GM12878 (cell line): ENCODE results near the gene ZNF839. TPM values are rescaled to one million over a fixed set of nuclear protein-coding genes. Genes with fewer than 3 reads are reported as not detected.

Experiments used
- ATAC-seq: fragments of 200-7000 bp; cut with Tn5 transposase; 3 replicates; pipeline ENCODE4 v1.9.1; 2020; ENCODE audit warnings: mild to moderate bottlenecking, moderate library complexity
- BruUV-seq: library from RNA; stranded (reverse); fragments of 400-500 nt; replicated peaks from 2 replicates; lab custom pipeline; 2021; lab: Mats Ljungman, UMichigan
- CTCF ChIA-PET: fragments of 300-600 bp; sonication (Branson Sonifier 250); formaldehyde crosslinking; extraction: SDS; loops from one replicate; lab custom pipeline; 2021; ENCODE audit warnings: inconsistent platforms; lab: Yijun Ruan, JAX
- POLR2A ChIA-PET: fragments of 350-600 bp; formaldehyde crosslinking; extraction: SDS; loops from one replicate; lab custom pipeline; 2021; ENCODE audit warnings: inconsistent platforms; lab: Charles Lee
- RAD21 ChIA-PET: fragments of 300-600 bp; sonication (Branson Sonifier 250); formaldehyde crosslinking; loops from one replicate; lab custom pipeline; 2023; ENCODE audit warnings: antibody characterized with exemption; ENCODE audit not compliant: unreplicated experiment; lab: Charles Lee
- SMC1A ChIA-PET: fragments of 300-600 bp; sonication (Branson Sonifier 250); formaldehyde crosslinking; loops from one replicate; lab custom pipeline; 2023; ENCODE audit not compliant: unreplicated experiment, uncharacterized antibody; lab: Charles Lee
- DNase-seq: peaks from one replicate; pipeline ENCODE4 v3.0.0-alpha.2; 2011; ENCODE audit warnings: low read depth, low spot score
- FAIRE-seq: peaks from 3 replicates; lab custom pipeline; 2011; peaks lifted over from hg19 to GRCh38; lab: Jason Lieb, UNC
- H2AFZ ChIP-seq: 2 replicates; pipeline ENCODE4 v1.6.0; 2011; ENCODE audit warnings: low read depth, low read length, control low read depth; ENCODE audit not compliant: control insufficient read depth
- H3K27ac ChIP-seq: 2 replicates; pipeline ENCODE4 v1.5.1; 2011; ENCODE audit warnings: control low read depth; ENCODE audit not compliant: control insufficient read depth, insufficient read depth
- H3K27me3 ChIP-seq, 2 experiments: replicated peaks in 1 of 2; 2 replicates each; pipeline versions ENCODE4 v1.6.0 to v1.6.1; 2011; ENCODE audit warnings: low read length in 1 of 2; ENCODE audit not compliant: control insufficient read depth in 2 of 2, insufficient read depth in 2 of 2
- H3K36me3 ChIP-seq, 2 experiments: 2 replicates each; pipeline ENCODE4 v1.5.1; 2011; ENCODE audit warnings: low read length in 1 of 2; ENCODE audit not compliant: control insufficient read depth in 2 of 2, insufficient read depth in 2 of 2
- H3K4me1 ChIP-seq: 2 replicates; pipeline ENCODE4 v1.6.1; 2011; ENCODE audit warnings: mild to moderate bottlenecking, low read length, moderate library complexity, mixed read lengths; ENCODE audit not compliant: control insufficient read depth, insufficient read depth
- H3K4me2 ChIP-seq: 2 replicates; pipeline ENCODE4 v1.6.0; 2011; ENCODE audit warnings: control low read depth; ENCODE audit not compliant: control insufficient read depth, insufficient read depth
- H3K4me3 ChIP-seq: fragments of 200-600 bp; sonication (generic); 2 replicates; pipeline ENCODE4 v1.5.1; 2016
- H3K79me2 ChIP-seq: 2 replicates; pipeline ENCODE4 v1.6.0; 2011; ENCODE audit warnings: low read length; ENCODE audit not compliant: control insufficient read depth, insufficient read depth
- H3K9ac ChIP-seq: 2 replicates; pipeline ENCODE4 v1.8.0; 2011; ENCODE audit warnings: low read length, control low read depth, mixed read lengths; ENCODE audit not compliant: control insufficient read depth, insufficient read depth
- H3K9me3 ChIP-seq: replicated peaks from 3 replicates; pipeline ENCODE4 v1.5.1; 2011; ENCODE audit warnings: mild to moderate bottlenecking, low read length; ENCODE audit not compliant: control insufficient read depth, insufficient read depth
- H4K20me1 ChIP-seq: 2 replicates; pipeline ENCODE4 v1.6.0; 2011; ENCODE audit not compliant: control insufficient read depth, insufficient read depth
- BRCA1 ChIP-seq: IDR thresholded peaks from 2 replicates; pipeline ENCODE4 v1.6.1; 2011; ENCODE audit warnings: low read depth, low read length, improper control_type of control experiment
- ESRRA ChIP-seq: IDR thresholded peaks from 2 replicates; pipeline ENCODE4 v1.6.1; 2012; ENCODE audit warnings: mild to moderate bottlenecking, low read length, improper control_type of control experiment
- KDM1A ChIP-seq: fragments of 200-600 bp; sonication (generic); IDR thresholded peaks from 2 replicates; pipeline ENCODE4 v1.6.1; 2016; ENCODE audit warnings: borderline replicate concordance
- RAD21 ChIP-seq: IDR thresholded peaks from 2 replicates; pipeline ENCODE4 v1.6.1; 2011; ENCODE audit warnings: mild to moderate bottlenecking, low read depth, low read length, moderate library complexity; ENCODE audit not compliant: insufficient read depth
- SIN3A ChIP-seq: IDR thresholded peaks from 2 replicates; pipeline ENCODE4 v1.6.1; 2012; ENCODE audit warnings: low read depth, low read length, improper control_type of control experiment
- YBX1 ChIP-seq: fragments of 450-650 bp; IDR thresholded peaks from 2 replicates; pipeline ENCODE4 v1.6.1; 2016; ENCODE audit warnings: antibody characterized with exemption
- ZBTB4 ChIP-seq: fragments of 450-650 bp; formaldehyde crosslinking; IDR thresholded peaks from 2 replicates; pipeline ENCODE4 v1.4.0; 2022; ENCODE audit warnings: mild to moderate bottlenecking, moderate library complexity
- ZNF384 ChIP-seq: IDR thresholded peaks from 2 replicates; pipeline ENCODE4 v1.6.1; 2012; ENCODE audit warnings: low read depth, mild to moderate bottlenecking, low read length, improper control_type of control experiment, borderline replicate concordance
- ZSCAN29 ChIP-seq: fragments of 450-650 bp; IDR thresholded peaks from 2 replicates; pipeline ENCODE4 v1.6.1; 2017; ENCODE audit warnings: mild to moderate bottlenecking, moderate library complexity
- WGBS: methylation state at CpG from one replicate; pipeline ENCODE4 v1.1.6; 2016; ENCODE audit warnings: low lambda C conversion rate; ENCODE audit not compliant: insufficient replicate concordance, insufficient coverage; ENCODE audit errors: missing lambda C conversion rate; 5-methylcytosine and 5-hydroxymethylcytosine counted together
- in situ Hi-C: fragments of 300-500 bp; cut with MboI; formaldehyde crosslinking; loops from 9 replicates; pipeline ENCODE4 v1.14.3; 2018; ENCODE audit warnings: mixed read lengths
- intact Hi-C: fragments of 100-400 bp; cut with micrococcal nuclease; formaldehyde crosslinking; loops from one replicate; pipeline ENCODE4 v1.14.2; 2022; ENCODE audit not compliant: unreplicated experiment
- polyA plus RNA-seq, 11 experiments: library from polyadenylated mRNA; depleted of rRNA in 4 of 11; unstranded in 6 of 11; stranded (reverse) in 5 of 11; fragments of >200 nt; fragmentation: Nextera tagmentation in 4 of 11; fragmentation: Illumina TruSeq in 1 of 11; extraction: Ambion mirVana in 4 of 11; extraction: Trizol in 1 of 11; gene quantifications; 1 replicate in 1 of 11; 2 replicates in 10 of 11; pipeline versions ENCODE4 v1.2.1 to v1.2.3, GENCODE V29; 2011 to 2016; ENCODE audit warnings: inconsistent platforms in 2 of 11, missing spikeins in 2 of 11, low read depth in 1 of 11
- total RNA-seq, 4 experiments: library from RNA; depleted of rRNA in 3 of 4; stranded (reverse); fragments of >200 nt in 3 of 4; fragmentation: Illumina TruSeq in 1 of 4; extraction: Trizol in 1 of 4; gene quantifications; 2 replicates each; pipeline versions ENCODE4 v1.2.1 to v1.2.3, GENCODE V29; 2013 to 2021
- TF ChIP-seq, protein P1 (sequence below): fragments of 450-650 bp; IDR thresholded peaks from 2 replicates; pipeline ENCODE4 v1.6.1; 2018; ENCODE audit warnings: mild to moderate bottlenecking, low read depth, moderate library complexity; ENCODE audit not compliant: partially characterized antibody

Gene ZNF839
- total and polyA plus RNA-seq, 10 of the 15 experiments (the other 5 are each of a cell fraction or from before 2014, with no cell fraction given) = 1.4 to 14.4 (median 8.6) TPM

DNA sequence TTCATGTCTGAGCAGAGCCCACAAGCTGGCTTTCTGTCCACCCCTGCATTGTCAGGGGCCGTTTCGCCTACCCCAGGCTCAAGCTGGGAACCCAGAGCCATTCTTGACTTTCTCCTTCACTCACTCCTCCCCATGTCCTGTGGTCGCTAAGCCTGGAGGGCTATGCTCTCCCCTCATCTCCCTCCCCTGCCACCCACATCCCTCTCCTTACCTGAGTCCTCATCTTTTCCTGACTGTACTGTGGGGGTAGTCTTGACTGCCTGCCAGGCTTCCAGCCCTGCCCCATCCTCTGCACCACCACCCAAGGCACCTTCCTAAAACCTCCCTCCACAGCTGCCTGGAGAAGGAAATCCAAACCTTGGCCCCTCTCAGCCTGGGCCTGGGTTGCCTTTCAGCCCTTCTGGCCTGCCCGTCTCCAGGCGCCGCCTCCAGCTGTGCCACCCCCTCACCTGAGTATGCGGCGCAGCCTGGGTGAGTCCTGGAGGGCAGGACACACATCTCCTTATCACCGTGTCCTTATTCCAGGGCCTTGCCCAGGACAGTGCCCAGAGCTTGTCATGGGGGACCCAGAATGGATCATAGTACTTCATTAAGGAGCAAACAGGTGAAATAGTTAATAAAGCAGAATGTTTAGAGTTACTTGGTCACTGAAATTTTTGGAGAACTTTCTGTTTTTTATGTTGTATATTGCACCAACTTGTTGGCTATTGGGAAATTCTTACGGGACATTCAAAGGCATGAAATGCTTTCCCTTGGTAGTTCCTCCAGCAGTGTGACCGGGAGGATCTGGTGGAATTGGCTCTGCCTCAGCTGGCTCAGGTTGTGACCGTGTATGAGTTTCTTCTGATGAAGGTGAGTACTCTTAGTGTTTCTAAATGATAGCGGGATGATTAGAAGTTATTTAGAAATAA, 14.5 kb downstream of the ZNF839 start:
- RAD21 ChIA-PET = no interaction called here
- H3K9me3 ChIP-seq = no peaks in the 10 kb centered on the region
- WGBS = 98% methylated on average over 13 of the region's 13 CpGs
- H3K4me2 ChIP-seq = no peak overlapping the region
- ATAC-seq = no peak
- SMC1A ChIA-PET = no interaction called here
- POLR2A ChIA-PET = interaction anchor here (1.0 kb wide), 1 partner anchor 15 kb away, joined by 4 read pairs; no protein-coding TSS in a partner anchor
- no peak overlapping the region for H3K4me3 ChIP-seq
- H3K27ac ChIP-seq = no peak overlapping the region
- DNase-seq = no peak
- BruUV-seq = no TSS peak
- intact Hi-C loops (no loop called here), in situ Hi-C loops (no loop called here)
- H3K4me1 ChIP-seq = no peaks in the 10 kb centered on the region
- no peak for FAIRE-seq
- no peaks in the 10 kb centered on the region; a peak in 2 of 4 replicates for H3K36me3 ChIP-seq
- CTCF ChIA-PET = interaction anchor here (0.6 to 0.8 kb wide), 2 partner anchors 16 to 240 kb away, joined by 3 read pairs; no protein-coding TSS in a partner anchor
- no peaks in the 10 kb centered on the region for H3K79me2 ChIP-seq
- no peak for TF ChIP-seq ZNF384
- no peaks in the 10 kb centered on the region for H3K27me3 ChIP-seq
- H2AFZ ChIP-seq = no peak overlapping the region
- H3K9ac ChIP-seq = no peak overlapping the region
- H4K20me1 ChIP-seq = no peaks in the 10 kb centered on the region

DNA sequence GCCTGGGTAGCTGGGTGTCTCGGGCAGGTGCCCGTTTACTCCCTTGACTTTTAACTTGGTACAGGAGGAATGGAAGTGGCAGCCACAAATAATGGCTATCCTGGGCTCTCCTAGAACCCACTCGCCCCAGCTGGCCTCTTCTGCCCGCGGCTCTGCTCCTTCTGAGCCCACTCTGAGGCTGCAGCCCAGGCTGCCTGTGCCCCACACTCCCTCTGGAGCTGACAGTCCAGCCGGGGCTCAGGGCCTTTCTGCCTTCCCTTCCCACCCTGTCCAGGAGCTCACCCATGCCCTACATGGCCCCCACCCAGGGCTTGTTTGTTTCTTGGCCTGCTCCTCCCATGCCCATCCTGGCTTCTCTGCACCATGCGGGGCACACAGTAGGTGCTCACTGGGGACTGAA, 15.6 kb downstream of the ZNF839 start:
- CTCF ChIA-PET = interaction anchor here (0.6 kb wide), 1 partner anchor 350 kb away, joined by 4 read pairs; no protein-coding TSS in a partner anchor
- 91% methylated on average over 7 of the region's 7 CpGs for WGBS
- no peak for FAIRE-seq
- no peak for DNase-seq
- Histone ChIP-seq H4K20me1 (no peaks in the 10 kb centered on the region), H3K9ac (no peak overlapping the region), H3K36me3 (no peaks in the 10 kb centered on the region; a peak in 2 of 4 replicates), H3K79me2 (no peaks in the 10 kb centered on the region), H3K27me3 (no peaks in the 10 kb centered on the region), H3K4me1 (no peaks in the 10 kb centered on the region), H3K4me3 (no peak overlapping the region), H3K9me3 (no peaks in the 10 kb centered on the region), H2AFZ (no peak overlapping the region), H3K27ac (no peak overlapping the region), H3K4me2 (no peak overlapping the region)
- intact Hi-C loops = no loop called here
- SMC1A ChIA-PET = no interaction called here
- RAD21 ChIA-PET = no interaction called here
- in situ Hi-C loops = no loop called here
- POLR2A ChIA-PET = interaction anchor here (1.0 kb wide), 1 partner anchor 14 kb away, joined by 4 read pairs; no protein-coding TSS in a partner anchor
- no peak for ATAC-seq
- no TSS peak for BruUV-seq
- no peak for TF ChIP-seq SIN3A
- TF ChIP-seq ZBTB4 (CRISPR knock-in tag) = no peak
- TF ChIP-seq BRCA1 = no peak
- TF ChIP-seq ZSCAN29 = no peak
- TF ChIP-seq YBX1 = no peak
- TF ChIP-seq ESRRA = no peak
- TF ChIP-seq, protein P1, sequence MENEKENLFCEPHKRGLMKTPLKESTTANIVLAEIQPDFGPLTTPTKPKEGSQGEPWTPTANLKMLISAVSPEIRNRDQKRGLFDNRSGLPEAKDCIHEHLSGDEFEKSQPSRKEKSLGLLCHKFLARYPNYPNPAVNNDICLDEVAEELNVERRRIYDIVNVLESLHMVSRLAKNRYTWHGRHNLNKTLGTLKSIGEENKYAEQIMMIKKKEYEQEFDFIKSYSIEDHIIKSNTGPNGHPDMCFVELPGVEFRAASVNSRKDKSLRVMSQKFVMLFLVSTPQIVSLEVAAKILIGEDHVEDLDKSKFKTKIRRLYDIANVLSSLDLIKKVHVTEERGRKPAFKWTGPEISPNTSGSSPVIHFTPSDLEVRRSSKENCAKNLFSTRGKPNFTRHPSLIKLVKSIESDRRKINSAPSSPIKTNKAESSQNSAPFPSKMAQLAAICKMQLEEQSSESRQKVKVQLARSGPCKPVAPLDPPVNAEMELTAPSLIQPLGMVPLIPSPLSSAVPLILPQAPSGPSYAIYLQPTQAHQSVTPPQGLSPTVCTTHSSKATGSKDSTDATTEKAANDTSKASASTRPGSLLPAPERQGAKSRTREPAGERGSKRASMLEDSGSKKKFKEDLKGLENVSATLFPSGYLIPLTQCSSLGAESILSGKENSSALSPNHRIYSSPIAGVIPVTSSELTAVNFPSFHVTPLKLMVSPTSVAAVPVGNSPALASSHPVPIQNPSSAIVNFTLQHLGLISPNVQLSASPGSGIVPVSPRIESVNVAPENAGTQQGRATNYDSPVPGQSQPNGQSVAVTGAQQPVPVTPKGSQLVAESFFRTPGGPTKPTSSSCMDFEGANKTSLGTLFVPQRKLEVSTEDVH = no peak
- TF ChIP-seq RAD21 = no peak
- TF ChIP-seq KDM1A = no peak
